Keratinocyte (primary cell): ENCODE measurements around the gene RPS15A. TPM values are rescaled to one million over a fixed set of nuclear protein-coding genes. Genes with fewer than 3 reads are reported as not detected.

Experiments
- DNase-seq: peaks from one replicate; pipeline ENCODE4 v3.0.0-alpha.2; 2011; ENCODE audit warnings: low read depth, missing footprints, low spot score
- FAIRE-seq: peaks from 2 replicates; lab custom pipeline; 2011; peaks lifted over from hg19 to GRCh38; lab: Jason Lieb, UNC
- H2AFZ ChIP-seq: 2 replicates; pipeline ENCODE4 v1.6.0; 2012; ENCODE audit warnings: low read length, control low read depth, inconsistent platforms; ENCODE audit not compliant: control insufficient read depth
- H3K27ac ChIP-seq: 2 replicates; pipeline ENCODE4 v1.5.1; 2011; ENCODE audit warnings: low read length; ENCODE audit not compliant: control insufficient read depth, insufficient read depth
- H3K27me3 ChIP-seq: 3 replicates; pipeline ENCODE4 v1.6.0; 2011; ENCODE audit warnings: low read length; ENCODE audit not compliant: control insufficient read depth, insufficient read depth; ENCODE audit errors: extremely low read depth
- H3K36me3 ChIP-seq, 2 experiments: 2 replicates in 1 of 2; 3 replicates in 1 of 2; pipeline ENCODE4 v1.5.1; 2011; ENCODE audit warnings: low read length in 2 of 2, mild to moderate bottlenecking in 1 of 2; ENCODE audit not compliant: control insufficient read depth in 2 of 2, insufficient read depth in 2 of 2; ENCODE audit errors: extremely low read depth in 1 of 2
- H3K4me1 ChIP-seq: 3 replicates; pipeline ENCODE4 v1.5.1; 2011; ENCODE audit warnings: low read length; ENCODE audit not compliant: control insufficient read depth, insufficient read depth; ENCODE audit errors: extremely low read depth
- H3K4me2 ChIP-seq: 3 replicates; pipeline ENCODE4 v1.6.0; 2011; ENCODE audit warnings: low read depth, low read length; ENCODE audit not compliant: control insufficient read depth, insufficient read depth; ENCODE audit errors: extremely low read depth
- H3K4me3 ChIP-seq, 3 experiments: fragments of 200-600 bp in 1 of 3; sonication (generic) in 1 of 3; 2 replicates in 2 of 3; 3 replicates in 1 of 3; pipeline ENCODE4 v1.5.1; 2011 to 2016; ENCODE audit warnings: low read length in 3 of 3, mild to moderate bottlenecking in 3 of 3, control low read depth in 2 of 3, inconsistent platforms in 1 of 3, low read depth in 1 of 3, mixed read lengths in 1 of 3, mixed run types in 1 of 3, moderate library complexity in 1 of 3; ENCODE audit not compliant: control insufficient read depth in 2 of 3, insufficient read depth in 2 of 3; ENCODE audit errors: extremely low read depth in 1 of 3
- H3K79me2 ChIP-seq: 2 replicates; pipeline ENCODE4 v1.6.0; 2012; ENCODE audit warnings: low read length; ENCODE audit not compliant: control insufficient read depth, insufficient read depth
- H3K9ac ChIP-seq: 3 replicates; pipeline ENCODE4 v1.6.0; 2011; ENCODE audit warnings: low read length; ENCODE audit not compliant: control insufficient read depth, insufficient read depth; ENCODE audit errors: extremely low read depth
- H3K9me1 ChIP-seq: 3 replicates; pipeline ENCODE4 v1.6.0; 2011; ENCODE audit warnings: low read length; ENCODE audit not compliant: control insufficient read depth, insufficient read depth; ENCODE audit errors: extremely low read depth
- H3K9me3 ChIP-seq: 2 replicates; pipeline ENCODE4 v1.5.1; 2012; ENCODE audit warnings: low read depth, low read length; ENCODE audit not compliant: control insufficient read depth
- H4K20me1 ChIP-seq: 3 replicates; pipeline ENCODE4 v1.6.0; 2011; ENCODE audit warnings: low read length; ENCODE audit not compliant: control insufficient read depth, insufficient read depth; ENCODE audit errors: extremely low read depth
- EZH2 ChIP-seq: IDR thresholded peaks from one replicate; pipeline ENCODE4 v1.6.1; 2012; ENCODE audit warnings: inconsistent platforms, mild to moderate bottlenecking, low read length, moderate library complexity
- dilution Hi-C: fragments of 300-500 bp; cut with MboI; formaldehyde crosslinking; loops from one replicate; pipeline ENCODE4 v1.7.0; 2020; ENCODE audit warnings: low sequenced_read_pairs; ENCODE audit not compliant: extremely low pct_ligation_motif_present
- polyA plus RNA-seq, 5 experiments: library from polyadenylated mRNA; depleted of rRNA in 3 of 5; stranded (reverse) in 3 of 5; stranded (forward) in 1 of 5; unstranded in 1 of 5; fragments of >200 nt; gene quantifications; 1 replicate in 1 of 5; 2 replicates in 3 of 5; 3 replicates in 1 of 5; pipeline versions ENCODE4 v1.2.1 to v1.2.3, GENCODE V29; 2011 to 2012; ENCODE audit warnings: missing spikeins in 2 of 5, low read depth in 1 of 5, low replicate concordance in 1 of 5
- TF ChIP-seq, protein P1 (sequence below), 3 experiments: IDR thresholded peaks in 1 of 3; conservative IDR thresholded peaks in 1 of 3; optimal IDR thresholded peaks in 1 of 3; 2 replicates in 2 of 3; 3 replicates in 1 of 3; pipeline versions ENCODE3 to v1.5.1; 2011; ENCODE audit warnings: low read length in 3 of 3, mild to moderate bottlenecking in 3 of 3, moderate library complexity in 2 of 3, control low read depth in 1 of 3, inconsistent platforms in 1 of 3; ENCODE audit not compliant: insufficient read depth in 2 of 3; ENCODE audit errors: extremely low read depth in 1 of 3

RPS15A gene
- polyA plus RNA-seq, 1 donor (not counting 4 experiments of a cell fraction or from before 2014, with no cell fraction given): 4,116 TPM

DNA sequence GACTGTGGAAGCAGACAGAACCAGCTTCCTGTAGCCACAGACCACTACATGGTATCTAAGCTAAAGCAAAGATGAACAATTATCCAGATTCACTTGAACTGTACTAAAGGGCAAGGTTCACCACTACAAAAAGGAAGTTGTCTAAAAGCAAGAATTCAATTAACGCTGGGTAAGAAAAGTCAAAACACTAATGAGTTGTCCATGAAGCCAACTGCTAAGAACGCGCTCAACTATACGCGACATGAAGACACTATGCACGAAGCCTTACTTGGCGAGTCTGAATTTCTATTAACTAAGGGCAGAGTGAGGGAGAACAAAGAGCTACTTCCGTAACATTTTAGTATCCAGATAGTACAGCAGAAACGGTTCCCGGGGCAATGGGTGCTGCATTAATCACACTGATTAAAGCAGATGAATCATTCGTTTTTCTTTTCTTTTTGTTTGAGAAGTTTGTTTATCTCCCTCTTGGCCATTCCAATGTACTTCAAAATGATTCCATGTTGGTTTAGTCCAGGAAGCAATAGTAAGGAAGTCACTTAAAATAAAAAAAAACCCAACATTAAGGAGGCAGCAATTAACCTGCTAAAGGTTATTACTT is 2.8 kb upstream of the RPS15A start:
- Histone ChIP-seq H4K20me1 (peaks cover 10% of the 10 kb centered on the region), H3K4me2 (no peak overlapping the region), H3K4me1 (peaks cover 5% of the 10 kb centered on the region), H3K79me2 (peaks cover 51% of the 10 kb centered on the region), H3K9me1 (no peaks in the 10 kb centered on the region), H3K9me3 (no peaks in the 10 kb centered on the region), H3K4me3 (no peak overlapping the region), H3K27me3 (no peaks in the 10 kb centered on the region), H3K9ac (no peak overlapping the region), H3K36me3 (peaks cover 18 to 38% of the 10 kb centered on the region in 2 experiments), H3K27ac (no peak overlapping the region), H2AFZ (no peak overlapping the region)
- FAIRE-seq (no peak), DNase-seq (no peak)
- dilution Hi-C loops: no loop called here
- TF ChIP-seq, protein P1, sequence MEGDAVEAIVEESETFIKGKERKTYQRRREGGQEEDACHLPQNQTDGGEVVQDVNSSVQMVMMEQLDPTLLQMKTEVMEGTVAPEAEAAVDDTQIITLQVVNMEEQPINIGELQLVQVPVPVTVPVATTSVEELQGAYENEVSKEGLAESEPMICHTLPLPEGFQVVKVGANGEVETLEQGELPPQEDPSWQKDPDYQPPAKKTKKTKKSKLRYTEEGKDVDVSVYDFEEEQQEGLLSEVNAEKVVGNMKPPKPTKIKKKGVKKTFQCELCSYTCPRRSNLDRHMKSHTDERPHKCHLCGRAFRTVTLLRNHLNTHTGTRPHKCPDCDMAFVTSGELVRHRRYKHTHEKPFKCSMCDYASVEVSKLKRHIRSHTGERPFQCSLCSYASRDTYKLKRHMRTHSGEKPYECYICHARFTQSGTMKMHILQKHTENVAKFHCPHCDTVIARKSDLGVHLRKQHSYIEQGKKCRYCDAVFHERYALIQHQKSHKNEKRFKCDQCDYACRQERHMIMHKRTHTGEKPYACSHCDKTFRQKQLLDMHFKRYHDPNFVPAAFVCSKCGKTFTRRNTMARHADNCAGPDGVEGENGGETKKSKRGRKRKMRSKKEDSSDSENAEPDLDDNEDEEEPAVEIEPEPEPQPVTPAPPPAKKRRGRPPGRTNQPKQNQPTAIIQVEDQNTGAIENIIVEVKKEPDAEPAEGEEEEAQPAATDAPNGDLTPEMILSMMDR (optimal IDR thresholded peaks at IDR 0.05 in 1 of 3, IDR thresholded peaks at IDR 0.05 in 1 of 3, conservative IDR thresholded peaks at IDR 0.05 in 1 of 3; ENCODE audit: extremely low read depth in 1 of 3, insufficient read depth in 2 of 3, low read length in 3 of 3): no peak
- no peak for TF ChIP-seq EZH2

- Histone ChIP-seq H3K4me3 (peak overlapping the region; percentile 98 to 99 (median 99)), H3K9me3 (no peaks in the 10 kb centered on the region), H3K79me2 (peaks cover 64% of the 10 kb centered on the region), H3K4me1 (peaks cover 30% of the 10 kb centered on the region), H3K36me3 (peaks cover 25 to 50% of the 10 kb centered on the region in 2 experiments), H3K27me3 (no peaks in the 10 kb centered on the region), H2AFZ (no peak overlapping the region), H3K4me2 (peak overlapping the region; percentile 73), H3K9me1 (peaks cover 5% of the 10 kb centered on the region), H3K27ac (peak overlapping the region; percentile 95), H4K20me1 (peaks cover 44% of the 10 kb centered on the region), H3K9ac (peak overlapping the region; percentile 98)
- DNase-seq: no peak
- FAIRE-seq: no peak
- TF ChIP-seq, protein P1 (optimal IDR thresholded peaks at IDR 0.05 in 1 of 3, IDR thresholded peaks at IDR 0.05 in 1 of 3, conservative IDR thresholded peaks at IDR 0.05 in 1 of 3; ENCODE audit: extremely low read depth in 1 of 3, insufficient read depth in 2 of 3, low read length in 3 of 3): no peak
- no peak for TF ChIP-seq EZH2
- dilution Hi-C loops: no loop called here
Measured at GRCh38 chr16:18789515-18789849, 652 bp downstream of the RPS15A start.
